Endothelial cell of umbilical vein (primary cell): ENCODE measurements around the gene TNFRSF1B. TPM values are rescaled to one million over a fixed set of nuclear protein-coding genes. Genes with fewer than 3 reads are reported as not detected.

Experiments
- BruUV-seq: library from RNA; stranded (reverse); fragments of 400-500 nt; replicated peaks from 2 replicates; lab custom pipeline; 2021; lab: Mats Ljungman, UMichigan
- CTCF ChIA-PET: fragments of 300-600, 350-600 bp; sonication (Branson Sonifier 250); formaldehyde crosslinking; loops from one replicate; lab custom pipeline; 2021; ENCODE audit warnings: antibody characterized with exemption, inconsistent platforms; lab: Charles Lee
- POLR2A ChIA-PET: fragments of 300-600, 350-600 bp; sonication (Branson Sonifier 250); formaldehyde crosslinking; loops from one replicate; lab custom pipeline; 2021; ENCODE audit warnings: antibody characterized with exemption, inconsistent platforms; lab: Charles Lee
- DNase-seq: peaks from one replicate; pipeline ENCODE4 v3.0.0-alpha.2; 2011; ENCODE audit warnings: low read depth, low spot score
- FAIRE-seq: peaks from 2 replicates; lab custom pipeline; 2011; peaks lifted over from hg19 to GRCh38; lab: Jason Lieb, UNC
- H2AFZ ChIP-seq: 2 replicates; pipeline ENCODE4 v1.6.0; 2012; ENCODE audit warnings: low read depth, low read length, control low read depth, inconsistent platforms
- H3K27ac ChIP-seq: 2 replicates; pipeline ENCODE4 v1.5.1; 2011; ENCODE audit warnings: low read depth, mild to moderate bottlenecking, control low read depth, low read length, moderate library complexity; ENCODE audit not compliant: insufficient read depth
- H3K27me3 ChIP-seq, 2 experiments: 2 replicates each; pipeline versions ENCODE4 v1.6.0 to v1.6.1; 2011; ENCODE audit warnings: low read length in 2 of 2, mixed read lengths in 1 of 2; ENCODE audit not compliant: control insufficient read depth in 2 of 2, insufficient read depth in 2 of 2
- H3K36me3 ChIP-seq, 2 experiments: 2 replicates in 1 of 2; 3 replicates in 1 of 2; pipeline ENCODE4 v1.5.1; 2011; ENCODE audit warnings: low read length in 2 of 2, mild to moderate bottlenecking in 1 of 2, moderate library complexity in 1 of 2; ENCODE audit not compliant: control insufficient read depth in 2 of 2, insufficient read depth in 2 of 2; ENCODE audit errors: extremely low read depth in 1 of 2
- H3K4me1 ChIP-seq: 3 replicates; pipeline ENCODE4 v1.5.1; 2011; ENCODE audit warnings: mild to moderate bottlenecking, low read length; ENCODE audit not compliant: control insufficient read depth, insufficient read depth; ENCODE audit errors: extremely low read depth
- H3K4me2 ChIP-seq: 2 replicates; pipeline ENCODE4 v1.6.1; 2011; ENCODE audit warnings: low read length, control low read depth, mixed read lengths; ENCODE audit not compliant: insufficient read depth
- H3K4me3 ChIP-seq, 3 experiments: fragments of 200-600 bp in 1 of 3; sonication (generic), shearing (Covaris generic) in 1 of 3; replicated peaks in 1 of 3; 2 replicates each; pipeline ENCODE4 v1.5.1; 2011 to 2016; ENCODE audit warnings: control low read depth in 3 of 3, low read length in 3 of 3, mild to moderate bottlenecking in 2 of 3, inconsistent platforms in 1 of 3, low read depth in 1 of 3, moderate library complexity in 1 of 3; ENCODE audit not compliant: insufficient read depth in 1 of 3
- H3K79me2 ChIP-seq: 2 replicates; pipeline ENCODE4 v1.6.0; 2012; ENCODE audit warnings: low read length, inconsistent platforms; ENCODE audit not compliant: control insufficient read depth, insufficient read depth
- H3K9ac ChIP-seq: replicated peaks from 2 replicates; pipeline ENCODE3; 2011; ENCODE audit warnings: low read length, control low read depth; ENCODE audit not compliant: insufficient read depth; ENCODE audit errors: extremely low read depth
- H3K9me1 ChIP-seq: replicated peaks from 3 replicates; pipeline ENCODE4 v1.6.0; 2011; ENCODE audit warnings: mild to moderate bottlenecking, low read length; ENCODE audit not compliant: control insufficient read depth, insufficient read depth; ENCODE audit errors: extremely low read depth
- H3K9me3 ChIP-seq: replicated peaks from 2 replicates; pipeline ENCODE4 v1.5.1; 2012; ENCODE audit warnings: low read length, inconsistent platforms; ENCODE audit not compliant: control insufficient read depth, insufficient read depth
- H4K20me1 ChIP-seq: replicated peaks from 2 replicates; pipeline ENCODE3; 2011; ENCODE audit warnings: mild to moderate bottlenecking, low read length; ENCODE audit not compliant: control insufficient read depth, insufficient read depth; ENCODE audit errors: extremely low read depth
- EZH2 ChIP-seq: IDR thresholded peaks from 2 replicates; pipeline ENCODE4 v1.6.1; 2012; ENCODE audit warnings: borderline replicate concordance, low read depth, mild to moderate bottlenecking, moderate library complexity, low read length, inconsistent platforms; ENCODE audit not compliant: severe bottlenecking
- FOS ChIP-seq: IDR thresholded peaks from 2 replicates; pipeline ENCODE4 v1.6.1; 2011; ENCODE audit warnings: mild to moderate bottlenecking, low read length, moderate library complexity, borderline replicate concordance; ENCODE audit not compliant: insufficient read depth
- GATA2 ChIP-seq: IDR thresholded peaks from 2 replicates; pipeline ENCODE4 v1.7.0; 2011; ENCODE audit warnings: low read depth, mild to moderate bottlenecking, moderate library complexity, mixed read lengths, low read length; ENCODE audit not compliant: insufficient read length, insufficient read depth
- JUN ChIP-seq: IDR thresholded peaks from 2 replicates; pipeline ENCODE4 v1.6.1; 2011; ENCODE audit warnings: borderline replicate concordance, low read depth; ENCODE audit not compliant: insufficient read length, insufficient read depth
- MYC ChIP-seq: IDR thresholded peaks from one replicate; pipeline ENCODE4 v1.6.1; 2011; ENCODE audit warnings: mild to moderate bottlenecking, low read depth, low read length
- POLR2A ChIP-seq: IDR thresholded peaks from 2 replicates; pipeline ENCODE4 v1.6.1; 2012; ENCODE audit warnings: low read depth, mild to moderate bottlenecking, control low read depth, low read length
- POLR2AphosphoS5 ChIP-seq: IDR thresholded peaks from 2 replicates; pipeline ENCODE4 v1.6.1; 2012; ENCODE audit warnings: low read depth, mild to moderate bottlenecking, control low read depth, low read length, moderate library complexity; ENCODE audit not compliant: insufficient read depth
- dilution Hi-C: fragments of 300-500 bp; cut with MboI; formaldehyde crosslinking; loops from one replicate; pipeline ENCODE4 v1.15.0; 2019; ENCODE audit warnings: low sequenced_read_pairs; ENCODE audit not compliant: extremely low pct_ligation_motif_present
- intact Hi-C: fragments of 100-400 bp; cut with micrococcal nuclease; formaldehyde crosslinking; loops from one replicate; pipeline ENCODE4 v1.10.0; 2022
- polyA plus RNA-seq, 4 experiments: library from polyadenylated mRNA; depleted of rRNA in 3 of 4; stranded (reverse) in 3 of 4; unstranded in 1 of 4; fragments of >200 nt; gene quantifications; 2 replicates each; pipeline versions ENCODE4 v1.2.1 to v1.2.3, GENCODE V29; 2011 to 2012; ENCODE audit warnings: missing spikeins in 1 of 4
- total RNA-seq: library from RNA; stranded (reverse); gene quantifications from 2 replicates; pipeline ENCODE4 v1.2.3, GENCODE V29; 2021
- TF ChIP-seq, protein P1 (sequence below): IDR thresholded peaks from 2 replicates; pipeline ENCODE4 v1.6.1; 2011; ENCODE audit not compliant: insufficient read depth, insufficient read length
- TF ChIP-seq, protein P2 (sequence below), 2 donors: IDR thresholded peaks; 1 replicate in 1 of 2; 2 replicates in 1 of 2; pipeline ENCODE4 v1.5.1; 2011; ENCODE audit warnings: low read length in 2 of 2, mild to moderate bottlenecking in 2 of 2, moderate library complexity in 2 of 2, control low read depth in 1 of 2, inconsistent platforms in 1 of 2, low read depth in 1 of 2; ENCODE audit not compliant: insufficient read depth in 1 of 2; ENCODE audit errors: extremely low read depth in 1 of 2

Gene TNFRSF1B
- total and polyA plus RNA-seq, 2 donors (not counting 3 experiments of a cell fraction or from before 2014, with no cell fraction given), result 53.6 to 65.9 TPM

GRCh38 chr1:12179676-12180075 lies 12.9 kb downstream of the TNFRSF1B start:
- DNase-seq, result no peak
- Histone ChIP-seq H3K9me1 (no peaks in the 10 kb centered on the region), H2AFZ (no peak overlapping the region), H3K4me2 (peak overlapping the region; percentile 3), H3K9me3 (no peaks in the 10 kb centered on the region), H3K4me1 (peaks cover 43% of the 10 kb centered on the region), H3K79me2 (peaks cover 12% of the 10 kb centered on the region), H3K27me3 (no peaks in the 10 kb centered on the region), H4K20me1 (no peaks in the 10 kb centered on the region), H3K4me3 (no peak overlapping the region), H3K9ac (peak overlapping the region; percentile 28), H3K27ac (peak overlapping the region; percentile 95), H3K36me3 (no peaks in the 10 kb centered on the region)
- CTCF ChIA-PET, result interaction anchor here (1.0 to 8.1 kb wide), 3 partner anchors 11 to 54 kb away, joined by 3 to 70 read pairs (median 12); no protein-coding TSS in a partner anchor
- POLR2A ChIA-PET, result no interaction called here
- FAIRE-seq, result no peak
- TF ChIP-seq EZH2, result no peak
- TF ChIP-seq, protein P1, sequence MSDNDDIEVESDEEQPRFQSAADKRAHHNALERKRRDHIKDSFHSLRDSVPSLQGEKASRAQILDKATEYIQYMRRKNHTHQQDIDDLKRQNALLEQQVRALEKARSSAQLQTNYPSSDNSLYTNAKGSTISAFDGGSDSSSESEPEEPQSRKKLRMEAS, result no peak
- TF ChIP-seq POLR2AphosphoS5, result no peak
- TF ChIP-seq POLR2A, result no peak
- TF ChIP-seq, protein P2, sequence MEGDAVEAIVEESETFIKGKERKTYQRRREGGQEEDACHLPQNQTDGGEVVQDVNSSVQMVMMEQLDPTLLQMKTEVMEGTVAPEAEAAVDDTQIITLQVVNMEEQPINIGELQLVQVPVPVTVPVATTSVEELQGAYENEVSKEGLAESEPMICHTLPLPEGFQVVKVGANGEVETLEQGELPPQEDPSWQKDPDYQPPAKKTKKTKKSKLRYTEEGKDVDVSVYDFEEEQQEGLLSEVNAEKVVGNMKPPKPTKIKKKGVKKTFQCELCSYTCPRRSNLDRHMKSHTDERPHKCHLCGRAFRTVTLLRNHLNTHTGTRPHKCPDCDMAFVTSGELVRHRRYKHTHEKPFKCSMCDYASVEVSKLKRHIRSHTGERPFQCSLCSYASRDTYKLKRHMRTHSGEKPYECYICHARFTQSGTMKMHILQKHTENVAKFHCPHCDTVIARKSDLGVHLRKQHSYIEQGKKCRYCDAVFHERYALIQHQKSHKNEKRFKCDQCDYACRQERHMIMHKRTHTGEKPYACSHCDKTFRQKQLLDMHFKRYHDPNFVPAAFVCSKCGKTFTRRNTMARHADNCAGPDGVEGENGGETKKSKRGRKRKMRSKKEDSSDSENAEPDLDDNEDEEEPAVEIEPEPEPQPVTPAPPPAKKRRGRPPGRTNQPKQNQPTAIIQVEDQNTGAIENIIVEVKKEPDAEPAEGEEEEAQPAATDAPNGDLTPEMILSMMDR (IDR thresholded peaks at IDR 0.05; ENCODE audit: extremely low read depth in 1 of 2, insufficient read depth in 1 of 2, low read depth in 1 of 2, low read length in 2 of 2), result no peak
- TF ChIP-seq MYC, result no peak
- no peak for TF ChIP-seq FOS
- TF ChIP-seq JUN, result no peak
- TF ChIP-seq GATA2, result no peak
- BruUV-seq, result no TSS peak
- intact Hi-C loops (loop anchor here (2.0 kb wide), 2 partner anchors 19 to 27 kb away; no protein-coding TSS in a partner anchor), dilution Hi-C loops (no loop called here)
